Measurements from ENCODE around the gene BPGM.

- no peak for TF ChIP-seq CTCF (IDR thresholded peaks at IDR 0.05)
- TF ChIP-seq POLR2A (IDR thresholded peaks at IDR 0.05) = no peak
These were observed 62.5 kb downstream of the BPGM start for GRCh38 chr7:134709197-134709596.
